CD4-positive, alpha-beta T cell (primary cell): ENCODE data around the gene COA8. TPM values are rescaled to one million over a fixed set of nuclear protein-coding genes. Genes with fewer than 3 reads are reported as not detected.

Experiments
- ATAC-seq: fragments of 200-7000 bp; cut with Tn5 transposase; one replicate; pipeline ENCODE4 v1.10.0; 2022; ENCODE audit warnings: mild to moderate bottlenecking; ENCODE audit not compliant: poor library complexity
- CTCF ChIA-PET: fragments of 350-600 bp; sonication (Branson Sonifier 250); formaldehyde crosslinking; loops from one replicate; lab custom pipeline; 2021; ENCODE audit warnings: antibody characterized with exemption, inconsistent platforms; lab: Charles Lee
- POLR2A ChIA-PET: fragments of 350-600 bp; sonication (Branson Sonifier 250); formaldehyde crosslinking; loops from one replicate; lab custom pipeline; 2021; ENCODE audit warnings: antibody characterized with exemption, inconsistent platforms; lab: Charles Lee
- DNase-seq, 14 experiments: peaks; one replicate each; pipeline ENCODE4 v3.0.0-alpha.2; 2013 to 2020; ENCODE audit warnings: mixed read lengths in 2 of 14
- H3K27ac ChIP-seq, 2 donors: one replicate each; pipeline versions ENCODE4 v1.5.1 to v1.7.0; 2013; ENCODE audit warnings: low read length in 2 of 2, low read depth in 1 of 2, mild to moderate bottlenecking in 1 of 2
- H3K27me3 ChIP-seq, 2 experiments: 1 replicate in 1 of 2; 2 replicates in 1 of 2; pipeline versions ENCODE4 v1.6.1 to v1.7.0; 2013; ENCODE audit warnings: low read length in 2 of 2, control low read depth in 1 of 2, mild to moderate bottlenecking in 1 of 2, moderate library complexity in 1 of 2; ENCODE audit not compliant: insufficient read depth in 2 of 2, control insufficient read depth in 1 of 2
- H3K36me3 ChIP-seq: one replicate; pipeline ENCODE4 v1.6.1; 2013; ENCODE audit warnings: low read length, control low read depth; ENCODE audit not compliant: insufficient read depth
- H3K4me1 ChIP-seq: one replicate; pipeline ENCODE4 v1.6.1; 2013; ENCODE audit warnings: low read length, control low read depth; ENCODE audit not compliant: insufficient read depth
- H3K4me3 ChIP-seq: one replicate; pipeline ENCODE4 v1.5.1; 2013; ENCODE audit warnings: mild to moderate bottlenecking, low read length, moderate library complexity
- H3K9me3 ChIP-seq, 2 experiments: 1 replicate in 1 of 2; 2 replicates in 1 of 2; pipeline versions ENCODE4 v1.6.1 to v1.7.0; 2013; ENCODE audit warnings: low read length in 2 of 2, mild to moderate bottlenecking in 2 of 2, control low read depth in 1 of 2, moderate library complexity in 1 of 2; ENCODE audit not compliant: control insufficient read depth in 1 of 2, insufficient read depth in 1 of 2
- H3K27ac Mint-ChIP-seq: one replicate; pipeline ENCODE4 v1.8.0; 2020; ENCODE audit warnings: mixed read lengths
- H3K27me3 Mint-ChIP-seq: one replicate; pipeline ENCODE4 v1.8.0; 2021; ENCODE audit warnings: mixed read lengths
- H3K36me3 Mint-ChIP-seq: one replicate; pipeline ENCODE4 v1.8.0; 2021; ENCODE audit warnings: low read depth, mixed read lengths
- H3K4me1 Mint-ChIP-seq: one replicate; pipeline ENCODE4 v1.8.0; 2021; ENCODE audit warnings: low read depth, mixed read lengths
- H3K4me3 Mint-ChIP-seq: one replicate; pipeline ENCODE4 v1.8.0; 2020; ENCODE audit warnings: mild to moderate bottlenecking, mixed read lengths
- H3K9me3 Mint-ChIP-seq: one replicate; pipeline ENCODE4 v1.8.0; 2020; ENCODE audit warnings: mixed read lengths
- CTCF ChIP-seq: fragments of 200-600 bp; IDR thresholded peaks from one replicate; pipeline ENCODE4 v1.8.0; 2022; ENCODE audit warnings: antibody characterized with exemption, mild to moderate bottlenecking
- intact Hi-C, 2 experiments: fragments of 100-400 bp; cut with DNase I in 1 of 2; cut with micrococcal nuclease in 1 of 2; formaldehyde crosslinking; loops; one replicate each; pipeline versions ENCODE4 v1.15.1 to v1.9.0; 2023 to 2025; cut with DNase I, micrococcal nuclease
- total RNA-seq, 174 experiments: library from RNA in 2 of 174; stranded (reverse) in 2 of 174; gene quantifications; one replicate each; pipeline ENCODE4 v1.2.3 and lab custom pipeline; 2021 to 2026

Gene COA8
- total RNA-seq, 2 experiments from 2014 or later: 9.1 to 10.7 TPM

GRCh38 chr14:103528587-103529382 lies 34.0 kb upstream of the COA8 start, which contains the start of gene TRMT61A:
TRMT61A (plus strand) TSS chr14:103529196; CDS start chr14:103529979, 783 bp downstream.
- ATAC-seq: peak; percentile 91
- Histone ChIP-seq H3K9me3 (peaks cover 0 to 5% of the 10 kb centered on the region in 2 experiments), H3K36me3 (peaks cover 10% of the 10 kb centered on the region), H3K4me1 (peaks cover 45% of the 10 kb centered on the region), H3K27me3 (no peaks in the 10 kb centered on the region), H3K27ac (peak within 1 kb of the TSS; percentile 61 to 77), H3K4me3 (peak within 1 kb of the TSS; percentile 93)
- Mint-ChIP-seq H3K4me3 (peak within 1 kb of the TSS; percentile 96), H3K4me1 (peaks cover 36% of the 10 kb centered on the region), H3K9me3 (no peaks in the 10 kb centered on the region), H3K36me3 (peaks cover 8% of the 10 kb centered on the region), H3K27ac (peak within 1 kb of the TSS; percentile 92), H3K27me3 (peaks cover 4% of the 10 kb centered on the region)
- TF ChIP-seq CTCF: no peak
- intact Hi-C loops: loop anchor here (1.0 to 5.0 kb wide), 4 partner anchors 34 to 144 kb away; partner anchors contain the start of genes BAG5 (in 2 of the 2), COA8 (in 2 of the 2), KLC1 (in 1 of the 2) and MARK3 (in 1 of the 2)
- DNase-seq: peak; percentile 63 to 92 (median 74)
- CTCF ChIA-PET: interaction anchor here (1.4 to 1.8 kb wide), 2 partner anchors 10 kb away, joined by 3 to 7 read pairs; no protein-coding TSS in a partner anchor
- POLR2A ChIA-PET: interaction anchor here (0.7 to 2.5 kb wide), 4 partner anchors 10 to 33 kb away, joined by 3 to 17 read pairs (median 6); partner anchors contain the start of genes BAG5 and COA8

- DNase-seq (no peak), ATAC-seq (no peak)
- no peaks in the 10 kb centered on the region for H3K9me3 Mint-ChIP-seq
- intact Hi-C loops: loop anchor here (1.0 to 5.0 kb wide), 4 partner anchors 33 to 145 kb away; partner anchors contain the start of genes BAG5 (in 2 of the 2), COA8 (in 2 of the 2), KLC1 (in 1 of the 2) and MARK3 (in 1 of the 2)
- CTCF ChIA-PET: interaction anchor here (1.8 kb wide), 1 partner anchor 11 kb away, joined by 7 read pairs; no protein-coding TSS in a partner anchor
- H3K4me3 ChIP-seq: peak overlapping the region; percentile 93
- peaks cover 14% of the 10 kb centered on the region for H3K36me3 ChIP-seq
- peaks cover 45% of the 10 kb centered on the region for H3K4me1 ChIP-seq
- H3K36me3 Mint-ChIP-seq: peaks cover 8% of the 10 kb centered on the region
- H3K27ac ChIP-seq: peak overlapping the region; percentile 44 to 61
- H3K27me3 Mint-ChIP-seq: no peaks in the 10 kb centered on the region
- H3K9me3 ChIP-seq: no peaks in the 10 kb centered on the region
- peak overlapping the region; percentile 92 for H3K27ac Mint-ChIP-seq
- peak overlapping the region; percentile 96 for H3K4me3 Mint-ChIP-seq
- POLR2A ChIA-PET: interaction anchor here (1.4 to 2.5 kb wide), 4 partner anchors 8 to 32 kb away, joined by 3 to 17 read pairs (median 6); partner anchors contain the start of genes BAG5 and COA8
- peaks cover 36% of the 10 kb centered on the region for H3K4me1 Mint-ChIP-seq
- no peak for TF ChIP-seq CTCF
- H3K27me3 ChIP-seq: no peaks in the 10 kb centered on the region
These were observed 33.1 kb upstream of the COA8 start for GRCh38 chr14:103529383-103530365.
